GM18520 (cell line): ENCODE data around the gene FMO3.

Experiments
- ATAC-seq: cut with Tn5 transposase; IDR thresholded peaks from one replicate; pipeline ENCODE4 v1.9.1; 2021; ENCODE audit not compliant: unreplicated experiment

Gene FMO3

GRCh38 chr1:171155484-171155883 is 64.8 kb downstream of the FMO3 start:
- no peak for ATAC-seq

GRCh38 chr1:171158096-171158495 is 67.4 kb downstream of the FMO3 start:
- no peak for ATAC-seq

GRCh38 chr1:171158551-171158950 is 67.8 kb downstream of the FMO3 start:
- no peak for ATAC-seq

- no peak for ATAC-seq
These were observed 68.4 kb downstream of the FMO3 start for GRCh38 chr1:171159148-171159547.

GRCh38 chr1:171160211-171160610 is 69.5 kb downstream of the FMO3 start:
- no peak for ATAC-seq

- no peak for ATAC-seq
These were observed 70.1 kb downstream of the FMO3 start for GRCh38 chr1:171160639-171161354.

GRCh38 chr1:171161431-171161830 is 70.7 kb downstream of the FMO3 start:
- ATAC-seq, result no peak

- no peak for ATAC-seq
These were observed 75.7 kb downstream of the FMO3 start for GRCh38 chr1:171166361-171166760.
